Common myeloid progenitor, CD34-positive (primary cell): ENCODE results near the gene ANKS4B.

Experiments
- CTCF ChIA-PET: fragments of 350-600 bp; sonication (Branson Sonifier 250); formaldehyde crosslinking; loops from one replicate; lab custom pipeline; 2021; ENCODE audit warnings: antibody characterized with exemption; lab: Charles Lee
- POLR2A ChIA-PET: fragments of 350-600 bp; sonication (Branson Sonifier 250); formaldehyde crosslinking; loops from one replicate; lab custom pipeline; 2021; ENCODE audit warnings: antibody characterized with exemption; lab: Charles Lee
- DNase-seq, 3 donors: peaks; one replicate each; pipeline versions ENCODE4 v3.0.0 to v3.0.0-alpha.2; 2013
- H3K27ac ChIP-seq, 2 experiments: 1 replicate in 1 of 2; 2 replicates in 1 of 2; pipeline ENCODE4 v1.7.0; 2013; ENCODE audit warnings: inconsistent platforms in 2 of 2, low read length in 2 of 2, mild to moderate bottlenecking in 2 of 2, low read depth in 1 of 2, moderate library complexity in 1 of 2; ENCODE audit not compliant: severe bottlenecking in 2 of 2, insufficient read depth in 1 of 2, poor library complexity in 1 of 2
- H3K27me3 ChIP-seq, 5 experiments: replicated peaks in 2 of 5; 1 replicate in 3 of 5; 2 replicates in 2 of 5; pipeline versions ENCODE4 v1.6.1 to v1.7.0; 2013; ENCODE audit warnings: low read length in 4 of 5, mild to moderate bottlenecking in 2 of 5, moderate library complexity in 2 of 5, inconsistent platforms in 1 of 5; ENCODE audit not compliant: insufficient read depth in 5 of 5, control insufficient read depth in 4 of 5
- H3K36me3 ChIP-seq, 4 experiments: 1 replicate in 2 of 4; 2 replicates in 2 of 4; pipeline versions ENCODE4 v1.6.1 to v1.7.0; 2013; ENCODE audit warnings: low read length in 3 of 4, control low read depth in 1 of 4, mild to moderate bottlenecking in 1 of 4; ENCODE audit not compliant: control insufficient read depth in 4 of 4, insufficient read depth in 4 of 4
- H3K4me1 ChIP-seq, 4 experiments: 1 replicate in 3 of 4; 2 replicates in 1 of 4; pipeline versions ENCODE4 v1.6.1 to v1.7.1; 2013; ENCODE audit warnings: low read length in 3 of 4, mild to moderate bottlenecking in 3 of 4, control low read depth in 1 of 4, inconsistent platforms in 1 of 4, moderate library complexity in 1 of 4; ENCODE audit not compliant: control insufficient read depth in 4 of 4, insufficient read depth in 4 of 4; ENCODE audit errors: control extremely low read depth in 1 of 4
- H3K4me3 ChIP-seq, 7 experiments: 1 replicate in 4 of 7; 2 replicates in 3 of 7; pipeline versions ENCODE4 v1.5.1 to v1.7.0; 2013; ENCODE audit warnings: mild to moderate bottlenecking in 7 of 7, low read length in 6 of 7, moderate library complexity in 6 of 7, inconsistent platforms in 2 of 7, low read depth in 2 of 7, control low read depth in 1 of 7; ENCODE audit not compliant: insufficient read depth in 4 of 7, control insufficient read depth in 1 of 7; ENCODE audit errors: extremely low read depth in 1 of 7
- H3K9me3 ChIP-seq, 5 experiments: 1 replicate in 4 of 5; 2 replicates in 1 of 5; pipeline versions ENCODE4 v1.6.1 to v1.7.1; 2013; ENCODE audit warnings: low read length in 4 of 5, mild to moderate bottlenecking in 2 of 5, inconsistent platforms in 1 of 5, low read depth in 1 of 5, moderate library complexity in 1 of 5; ENCODE audit not compliant: control insufficient read depth in 4 of 5, insufficient read depth in 2 of 5; ENCODE audit errors: control extremely low read depth in 1 of 5
- WGBS: methylation state at CpG from one replicate; pipeline ENCODE4 v1.1.5; 2013; ENCODE audit not compliant: insufficient coverage; 5-methylcytosine and 5-hydroxymethylcytosine counted together

ANKS4B gene

GRCh38 chr16:21214086-21214485, 19.4 kb upstream of the ANKS4B start:
- Histone ChIP-seq H3K9me3 (no peaks in the 10 kb centered on the region), H3K36me3 (no peaks in the 10 kb centered on the region), H3K4me1 (peaks cover 0 to 4% (median 0%) of the 10 kb centered on the region in 4 experiments), H3K27me3 (peaks cover 0 to 10% (median 4%) of the 10 kb centered on the region in 5 experiments), H3K27ac (no peak overlapping the region), H3K4me3 (no peak overlapping the region)
- DNase-seq, result no peak
- ChIA-PET CTCF (no interaction called here), POLR2A (interaction anchor here (0.6 kb wide), 1 partner anchor 1141 kb away, joined by 3 read pairs; no protein-coding TSS in a partner anchor)
- 81% methylated on average over 3 of the region's 4 CpGs for WGBS

GRCh38 chr16:21217121-21217520, 16.4 kb upstream of the ANKS4B start:
- ChIA-PET CTCF (no interaction called here), POLR2A (no interaction called here)
- WGBS, result no CpG with 5 or more reads among the region's 2 CpGs
- H3K36me3 ChIP-seq, result no peaks in the 10 kb centered on the region
- no peak overlapping the region for H3K4me3 ChIP-seq
- H3K9me3 ChIP-seq, result no peaks in the 10 kb centered on the region
- peaks cover 0 to 10% (median 0%) of the 10 kb centered on the region in 5 experiments for H3K27me3 ChIP-seq
- no peak overlapping the region for H3K27ac ChIP-seq
- DNase-seq, result no peak
- H3K4me1 ChIP-seq, result no peaks in the 10 kb centered on the region

- H3K4me3 ChIP-seq, result no peak overlapping the region
- H3K9me3 ChIP-seq, result no peaks in the 10 kb centered on the region
- H3K27ac ChIP-seq, result no peak overlapping the region
- no peaks in the 10 kb centered on the region for H3K4me1 ChIP-seq
- ChIA-PET POLR2A (no interaction called here), CTCF (no interaction called here)
- H3K36me3 ChIP-seq, result no peaks in the 10 kb centered on the region
- peak in 1 of 3 donors; percentile 9 for DNase-seq
- WGBS, result 75% methylated on average over 5 of the region's 7 CpGs
- peaks cover 0 to 16% (median 3%) of the 10 kb centered on the region in 5 experiments for H3K27me3 ChIP-seq
These were observed 15.3 kb upstream of the ANKS4B start for GRCh38 chr16:21218153-21218552.

- CTCF ChIA-PET, result no interaction called here
- DNase-seq, result no peak
- no peaks in the 10 kb centered on the region for H3K9me3 ChIP-seq
These were observed 13.9 kb upstream of the ANKS4B start for GRCh38 chr16:21219551-21219950.

GRCh38 chr16:21222495-21223337, 10.8 kb upstream of the ANKS4B start:
- POLR2A ChIA-PET, result no interaction called here
- Histone ChIP-seq H3K9me3 (no peaks in the 10 kb centered on the region), H3K27me3 (peaks cover 2 to 15% (median 8%) of the 10 kb centered on the region in 5 experiments), H3K36me3 (no peaks in the 10 kb centered on the region), H3K4me3 (no peak overlapping the region), H3K4me1 (no peaks in the 10 kb centered on the region), H3K27ac (no peak overlapping the region)
- CTCF ChIA-PET, result no interaction called here
- DNase-seq, result no peak
- 95% methylated on average over 3 of the region's 4 CpGs for WGBS

More at GRCh38 chr16:21219551-21219950, 13.9 kb upstream of the ANKS4B start:
- Histone ChIP-seq H3K27me3 (peaks cover 2 to 12% (median 4%) of the 10 kb centered on the region in 5 experiments), H3K4me3 (no peak overlapping the region), H3K27ac (no peak overlapping the region), H3K4me1 (no peaks in the 10 kb centered on the region), H3K36me3 (no peaks in the 10 kb centered on the region)
- WGBS, result no CpG with 5 or more reads among the region's 2 CpGs
- POLR2A ChIA-PET, result no interaction called here

GRCh38 chr16:21223787-21224186, 9.7 kb upstream of the ANKS4B start:
- 78% methylated on average over 5 of the region's 9 CpGs for WGBS
- CTCF ChIA-PET, result no interaction called here
- POLR2A ChIA-PET, result no interaction called here
- H3K27ac ChIP-seq, result no peak overlapping the region
- peaks cover 2 to 18% (median 13%) of the 10 kb centered on the region in 5 experiments for H3K27me3 ChIP-seq
- H3K4me1 ChIP-seq, result no peaks in the 10 kb centered on the region
- no peaks in the 10 kb centered on the region for H3K36me3 ChIP-seq
- no peak overlapping the region for H3K4me3 ChIP-seq
- DNase-seq, result no peak
- H3K9me3 ChIP-seq, result no peaks in the 10 kb centered on the region

- H3K27me3 ChIP-seq, result peaks cover 2 to 19% (median 12%) of the 10 kb centered on the region in 5 experiments
- no peaks in the 10 kb centered on the region for H3K4me1 ChIP-seq
- ChIA-PET CTCF (no interaction called here), POLR2A (no interaction called here)
- no peak overlapping the region for H3K27ac ChIP-seq
- DNase-seq, result no peak
- H3K36me3 ChIP-seq, result no peaks in the 10 kb centered on the region
- H3K9me3 ChIP-seq, result no peaks in the 10 kb centered on the region
- H3K4me3 ChIP-seq, result no peak overlapping the region
- WGBS, result no CpG with 5 or more reads among the region's 2 CpGs
These were observed 8.7 kb upstream of the ANKS4B start for GRCh38 chr16:21224800-21225199.
